OCI-LY7 (cell line): ENCODE measurements around the gene NIPSNAP3A. TPM values are rescaled to one million over a fixed set of nuclear protein-coding genes. Genes with fewer than 3 reads are reported as not detected.

Source experiments
- BruUV-seq: library from RNA; stranded (reverse); fragments of 400-500 nt; replicated peaks from 2 replicates; lab custom pipeline; 2021; lab: Mats Ljungman, UMichigan
- CTCF ChIA-PET: fragments of 300-600 bp; sonication (Branson Sonifier 250); formaldehyde crosslinking; loops from one replicate; lab custom pipeline; 2022; ENCODE audit warnings: antibody characterized with exemption; ENCODE audit not compliant: unreplicated experiment; lab: Charles Lee
- POLR2A ChIA-PET: fragments of 300-600 bp; sonication (Branson Sonifier 250); formaldehyde crosslinking; loops from one replicate; lab custom pipeline; 2022; ENCODE audit warnings: antibody characterized with exemption; lab: Charles Lee
- DNase-seq: peaks from one replicate; pipeline ENCODE4 v3.0.0-alpha.2; 2015; ENCODE audit warnings: low spot score
- H2AFZ ChIP-seq: fragments of 200-600 bp; sonication (generic), shearing (Covaris generic); 2 replicates; pipeline ENCODE4 v1.6.1; 2014; ENCODE audit warnings: mild to moderate bottlenecking, antibody characterized with exemption, low read length, moderate library complexity
- H3K27ac ChIP-seq: fragments of 200-600 bp; sonication (generic); 2 replicates; pipeline ENCODE4 v1.5.1; 2014; ENCODE audit warnings: mixed run types, low read depth, mild to moderate bottlenecking, moderate library complexity, low read length, inconsistent platforms; ENCODE audit not compliant: poor library complexity, severe bottlenecking
- H3K36me3 ChIP-seq: fragments of 200-600 bp; sonication (generic); 2 replicates; pipeline ENCODE4 v1.6.1; 2014; ENCODE audit warnings: mild to moderate bottlenecking, antibody characterized with exemption, low read length, moderate library complexity, mixed read lengths; ENCODE audit not compliant: insufficient read depth
- H3K4me1 ChIP-seq: fragments of 200-600 bp; sonication (generic); 2 replicates; pipeline ENCODE4 v1.5.1; 2014; ENCODE audit warnings: mild to moderate bottlenecking, low read length; ENCODE audit not compliant: insufficient read depth, poor library complexity, severe bottlenecking
- H3K4me2 ChIP-seq: fragments of 200-600 bp; sonication (generic); 2 replicates; pipeline ENCODE4 v1.6.1; 2014; ENCODE audit warnings: mild to moderate bottlenecking, low read length
- H3K4me3 ChIP-seq: fragments of 200-600 bp; sonication (generic); 2 replicates; pipeline ENCODE4 v1.5.1; 2014; ENCODE audit warnings: mild to moderate bottlenecking, low read depth, low read length; ENCODE audit not compliant: poor library complexity, severe bottlenecking
- H3K79me2 ChIP-seq: fragments of 200-600 bp; sonication (generic); 2 replicates; pipeline ENCODE4 v1.6.1; 2016; ENCODE audit warnings: low read depth, mild to moderate bottlenecking, low read length, moderate library complexity, mixed read lengths; ENCODE audit not compliant: insufficient read depth
- H3K9me2 ChIP-seq: fragments of 200-600 bp; sonication (generic); 2 replicates; pipeline ENCODE4 v1.6.1; 2016; ENCODE audit warnings: mild to moderate bottlenecking, low read length, mixed read lengths; ENCODE audit not compliant: insufficient read depth
- H3K9me3 ChIP-seq: fragments of 200-600 bp; sonication (generic); 2 replicates; pipeline ENCODE4 v1.6.1; 2014; ENCODE audit warnings: mild to moderate bottlenecking, mixed run types, low read length, mixed read lengths
- H4K20me1 ChIP-seq: fragments of 200-600 bp; sonication (generic); 2 replicates; pipeline ENCODE4 v1.6.1; 2014; ENCODE audit warnings: mild to moderate bottlenecking, antibody characterized with exemption, low read length, moderate library complexity, mixed read lengths; ENCODE audit not compliant: insufficient read depth
- CTCF ChIP-seq: fragments of 200-600 bp; sonication (generic); conservative IDR thresholded peaks from 2 replicates; pipeline ENCODE4 v1.5.1; 2014; ENCODE audit warnings: mild to moderate bottlenecking, antibody characterized with exemption, low read length, moderate library complexity, mixed read lengths
- EZH2phosphoT487 ChIP-seq: fragments of 200-600 bp; sonication (generic); IDR thresholded peaks from 2 replicates; pipeline ENCODE4 v1.6.1; 2018; ENCODE audit warnings: low read depth, borderline replicate concordance, mild to moderate bottlenecking, mixed run types, antibody characterized with exemption, low read length, moderate library complexity, mixed read lengths
- intact Hi-C: fragments of 100-400 bp; cut with micrococcal nuclease; formaldehyde crosslinking; loops from one replicate; pipeline ENCODE4 v1.10.0; 2022; ENCODE audit not compliant: unreplicated experiment
- total RNA-seq, 2 experiments: library from RNA; depleted of rRNA in 1 of 2; stranded (reverse); fragments of >200 nt in 1 of 2; shearing (Covaris generic) in 1 of 2; gene quantifications; 2 replicates each; pipeline ENCODE4 v1.2.3, GENCODE V29; 2014 to 2022

NIPSNAP3A gene
- total RNA-seq, 2 experiments from 2014 or later: 20.2 to 25.2 TPM

- Histone ChIP-seq H2AFZ (peak overlapping the region; percentile 81; the same call in 1 of the 2 replicates), H3K79me2 (peaks cover 20% of the 10 kb centered on the region; the same call in 1 of the 2 replicates), H3K36me3 (no peaks in the 10 kb centered on the region), H3K9me2 (no peaks in the 10 kb centered on the region), H3K4me1 (peaks cover 77% of the 10 kb centered on the region), H4K20me1 (no peaks in the 10 kb centered on the region), H3K27ac (peak overlapping the region; percentile 76), H3K4me2 (peak overlapping the region; percentile 88), H3K9me3 (peaks cover 7% of the 10 kb centered on the region; the same call in 1 of the 2 replicates), H3K4me3 (peak overlapping the region; percentile 64)
- CTCF ChIA-PET: no interaction called here
- TF ChIP-seq CTCF (no peak), EZH2phosphoT487 (no peak)
- no TSS peak for BruUV-seq
- POLR2A ChIA-PET: interaction anchor here (0.6 to 2.6 kb wide), 8 partner anchors 11 to 1919 kb away, joined by 3 to 11 read pairs (median 4); partner anchors contain the start of genes FSD1L and NIPSNAP3A
- no peak for DNase-seq
- intact Hi-C loops: loop anchor here (2.0 to 10.0 kb wide), 2 partner anchors 25 to 471 kb away; partner anchors contain the start of gene SLC44A1
Measured at GRCh38 chr9:104774132-104774531, 26.6 kb downstream of the NIPSNAP3A start.

DNA sequence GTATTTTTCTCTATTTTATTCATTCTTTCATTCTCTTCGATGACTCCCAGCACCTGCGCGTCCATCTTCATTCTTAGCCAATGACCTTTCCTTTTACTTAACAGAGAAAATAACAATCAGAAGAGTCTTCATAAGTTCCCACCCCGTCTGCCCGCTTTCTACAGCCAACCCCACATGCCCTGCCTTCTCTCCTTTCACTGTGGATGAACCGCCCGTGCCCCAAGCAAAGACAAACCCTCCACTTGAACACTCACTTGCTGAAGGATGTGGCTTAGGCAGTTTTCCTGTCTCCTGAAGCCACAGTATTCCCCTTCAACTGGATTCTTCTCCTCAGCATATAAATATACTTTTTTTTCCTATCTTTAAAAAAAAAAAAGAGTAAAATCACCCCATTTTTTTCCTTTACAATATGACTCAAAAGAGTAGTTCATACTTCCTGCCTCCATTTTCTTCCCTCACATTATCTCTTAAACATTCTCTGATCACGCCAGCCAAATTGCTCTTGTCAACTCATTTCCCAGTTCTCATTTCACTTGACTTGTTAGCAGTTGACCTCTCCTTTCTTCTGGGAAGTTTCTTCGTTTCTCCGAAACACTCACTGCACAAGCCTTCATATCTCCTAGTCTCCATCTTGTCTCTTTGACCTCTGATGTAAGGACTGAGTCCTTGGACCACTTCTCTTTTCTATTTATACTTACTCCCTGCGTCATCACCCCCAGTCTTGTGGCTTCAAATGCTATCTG is 27.5 kb downstream of the NIPSNAP3A start:
- no peaks in the 10 kb centered on the region for H4K20me1 ChIP-seq
- peak overlapping the region; percentile 81 for H2AFZ ChIP-seq
- DNase-seq: peak; percentile 59
- H3K4me3 ChIP-seq: peak overlapping the region; percentile 64
- H3K9me3 ChIP-seq: peaks cover 7% of the 10 kb centered on the region; the same call in 1 of the 2 replicates
- H3K4me2 ChIP-seq: peak overlapping the region; percentile 88
- intact Hi-C loops: loop anchor here (2.0 to 10.0 kb wide), 2 partner anchors 26 to 470 kb away; partner anchors contain the start of gene SLC44A1
- CTCF ChIA-PET: no interaction called here
- POLR2A ChIA-PET: interaction anchor here (0.8 to 2.6 kb wide), 6 partner anchors 10 to 673 kb away, joined by 3 to 11 read pairs (median 4); partner anchors contain the start of genes FSD1L and NIPSNAP3A
- BruUV-seq: TSS peak; percentile 70
- peaks cover 20% of the 10 kb centered on the region; the same call in 1 of the 2 replicates for H3K79me2 ChIP-seq
- no peaks in the 10 kb centered on the region for H3K9me2 ChIP-seq
- peaks cover 69% of the 10 kb centered on the region for H3K4me1 ChIP-seq
- H3K27ac ChIP-seq: peak overlapping the region; percentile 22
- no peaks in the 10 kb centered on the region for H3K36me3 ChIP-seq
- no peak for TF ChIP-seq CTCF
- TF ChIP-seq EZH2phosphoT487: no peak
